Measurements from ENCODE around the gene SERPINB6.
A peak's percentile ranks its signal among the peaks of the same experiment; 100 is the strongest.
"Not testable (repeated sequence)": the region's sequence is repeated elsewhere in the genome, so short reads cannot be mapped to it uniquely, and the experiment has no call there.

SERPINB6 gene

GRCh38 chr6:2938004-2938631 is 33.2 kb downstream of the SERPINB6 start:
- no peak for DNase-seq (ENCODE audit: low read depth)

- no peak for DNase-seq (ENCODE audit: low read depth)
These were observed 33.8 kb downstream of the SERPINB6 start for GRCh38 chr6:2937627-2938003.

- no peak for DNase-seq (ENCODE audit: low read depth)
These were observed 35.6 kb downstream of the SERPINB6 start for GRCh38 chr6:2935566-2936291.

- DNase-seq (ENCODE audit: low read depth) = no peak
These were observed 37.3 kb downstream of the SERPINB6 start for GRCh38 chr6:2934057-2934456.

- not testable (repeated sequence) for DNase-seq (ENCODE audit: low read depth)
These were observed 38.5 kb downstream of the SERPINB6 start for GRCh38 chr6:2932911-2933310.

GRCh38 chr6:2931970-2932748 is 39.2 kb downstream of the SERPINB6 start:
- peak; percentile 71 for DNase-seq (ENCODE audit: low read depth)

GRCh38 chr6:2931055-2931454 is 40.3 kb downstream of the SERPINB6 start:
- DNase-seq (ENCODE audit: low read depth) = no peak

GRCh38 chr6:2927931-2928330 is 43.4 kb downstream of the SERPINB6 start:
- not testable (repeated sequence) for DNase-seq (ENCODE audit: low read depth)

GRCh38 chr6:2925842-2926747 is 45.3 kb downstream of the SERPINB6 start:
- not testable (repeated sequence) for DNase-seq (ENCODE audit: low read depth)

- DNase-seq (ENCODE audit: low read depth) = no peak
These were observed 49.7 kb downstream of the SERPINB6 start for GRCh38 chr6:2921520-2922115.

GRCh38 chr6:2920671-2921112 is 50.7 kb downstream of the SERPINB6 start:
- no peak for DNase-seq (ENCODE audit: low read depth)

- DNase-seq (ENCODE audit: low read depth) = no peak
These were observed 51.5 kb downstream of the SERPINB6 start for GRCh38 chr6:2919886-2920285.

GRCh38 chr6:2919401-2919800 is 52.0 kb downstream of the SERPINB6 start:
- no peak for DNase-seq (ENCODE audit: low read depth)

GRCh38 chr6:2918936-2919335 is 52.4 kb downstream of the SERPINB6 start:
- no peak for DNase-seq (ENCODE audit: low read depth)

- DNase-seq (ENCODE audit: low read depth) = no peak
These were observed 53.4 kb downstream of the SERPINB6 start for GRCh38 chr6:2917801-2918445.

GRCh38 chr6:2917065-2917464 is 54.3 kb downstream of the SERPINB6 start:
- DNase-seq (ENCODE audit: low read depth) = no peak

- DNase-seq (ENCODE audit: low read depth) = no peak
These were observed 55.0 kb downstream of the SERPINB6 start for GRCh38 chr6:2916158-2916925.

GRCh38 chr6:2915150-2915549 is 56.2 kb downstream of the SERPINB6 start:
- DNase-seq (ENCODE audit: low read depth) = no peak

GRCh38 chr6:2914318-2914660 is 57.1 kb downstream of the SERPINB6 start:
- DNase-seq (ENCODE audit: low read depth) = no peak

GRCh38 chr6:2913621-2914317 is 57.6 kb downstream of the SERPINB6 start:
- DNase-seq (ENCODE audit: low read depth) = no peak
